ENCODE measurements around the gene FRMD8. TPM values are rescaled to one million over a fixed set of nuclear protein-coding genes. Genes with fewer than 3 reads are reported as not detected.
"Not testable (repeated sequence)": the region's sequence is repeated elsewhere in the genome, so short reads cannot be mapped to it uniquely, and the experiment has no call there.

Gene FRMD8
- total RNA-seq, 2 donors from 2014 or later: 13.4 to 21.5 TPM

GRCh38 chr11:65440831-65441499 is 54.5 kb downstream of the FRMD8 start:
- intact Hi-C loops (cut with DNase I): no loop called here
- ATAC-seq (no peak), DNase-seq (peak; percentile 10)

GRCh38 chr11:65442842-65443331 is 56.5 kb downstream of the FRMD8 start:
- no peak for DNase-seq
- intact Hi-C loops (cut with DNase I): no loop called here
- no peak for ATAC-seq

GRCh38 chr11:65444314-65445051 is 58.0 kb downstream of the FRMD8 start:
- no peak for ATAC-seq
- intact Hi-C loops (cut with DNase I): no loop called here
- DNase-seq: no peak

GRCh38 chr11:65445101-65445603 is 58.7 kb downstream of the FRMD8 start:
- ATAC-seq (no peak), DNase-seq (no peak)
- intact Hi-C loops (cut with DNase I): no loop called here

- DNase-seq: no peak
- intact Hi-C loops (cut with DNase I): no loop called here
- peak; percentile 7 for ATAC-seq
Observed at GRCh38 chr11:65445604-65446445, 59.4 kb downstream of the FRMD8 start.

GRCh38 chr11:65446446-65447277 is 60.2 kb downstream of the FRMD8 start:
- intact Hi-C loops (cut with DNase I): no loop called here
- DNase-seq (peak; percentile 68), ATAC-seq (peak; percentile 6 to 20)

GRCh38 chr11:65448074-65448417 is 61.6 kb downstream of the FRMD8 start:
- ATAC-seq: no peak

GRCh38 chr11:65448418-65449105 is 62.1 kb downstream of the FRMD8 start:
- ATAC-seq (peak; percentile 4 to 5), DNase-seq (no peak)
- intact Hi-C loops (cut with DNase I): no loop called here

More at GRCh38 chr11:65448074-65448417, 61.6 kb downstream of the FRMD8 start:
- no peak for DNase-seq
- intact Hi-C loops (cut with DNase I): no loop called here

- peak; percentile 19 for DNase-seq
- ATAC-seq; intact Hi-C loops (cut with DNase I): not testable (repeated sequence)
Observed at GRCh38 chr11:65451301-65451700, 64.9 kb downstream of the FRMD8 start.

GRCh38 chr11:65452259-65452658 is 65.8 kb downstream of the FRMD8 start:
- ATAC-seq; intact Hi-C loops (cut with DNase I): not testable (repeated sequence)
- peak; percentile 7 for DNase-seq

- DNase-seq: peak; percentile 42
- intact Hi-C loops (cut with DNase I): no loop called here
- ATAC-seq: peak in 1 of 2 donors; percentile 0
Observed at GRCh38 chr11:65452806-65453490, 66.5 kb downstream of the FRMD8 start.

- intact Hi-C loops (cut with DNase I): no loop called here
Observed at GRCh38 chr11:65454311-65454695, 67.9 kb downstream of the FRMD8 start.

GRCh38 chr11:65454696-65455456 is 68.4 kb downstream of the FRMD8 start:
- intact Hi-C loops (cut with DNase I): no loop called here
- peak; percentile 90 for DNase-seq
- ATAC-seq: peak; percentile 91 to 96

More at GRCh38 chr11:65454311-65454695, 67.9 kb downstream of the FRMD8 start:
- ATAC-seq: peak in 1 of 2 donors; percentile 8
- DNase-seq: peak; percentile 23

GRCh38 chr11:65456418-65456817 is 70.0 kb downstream of the FRMD8 start:
- intact Hi-C loops (cut with DNase I): no loop called here
- DNase-seq (no peak), ATAC-seq (no peak)

GRCh38 chr11:65459552-65459951 is 73.1 kb downstream of the FRMD8 start:
- intact Hi-C loops (cut with DNase I): no loop called here
- no peak for ATAC-seq
- peak; percentile 9 for DNase-seq
